Midbrain (tissue), 1 donor: ENCODE measurements around the gene ODC1.
"Not testable (repeated sequence)": the region's sequence is repeated elsewhere in the genome, so short reads cannot be mapped to it uniquely, and the experiment has no call there.

Experiments
- DNase-seq: peaks from one replicate; lab custom pipeline; 2025; lab: John Stamatoyannopoulos, UW

The ODC1 gene

DNA sequence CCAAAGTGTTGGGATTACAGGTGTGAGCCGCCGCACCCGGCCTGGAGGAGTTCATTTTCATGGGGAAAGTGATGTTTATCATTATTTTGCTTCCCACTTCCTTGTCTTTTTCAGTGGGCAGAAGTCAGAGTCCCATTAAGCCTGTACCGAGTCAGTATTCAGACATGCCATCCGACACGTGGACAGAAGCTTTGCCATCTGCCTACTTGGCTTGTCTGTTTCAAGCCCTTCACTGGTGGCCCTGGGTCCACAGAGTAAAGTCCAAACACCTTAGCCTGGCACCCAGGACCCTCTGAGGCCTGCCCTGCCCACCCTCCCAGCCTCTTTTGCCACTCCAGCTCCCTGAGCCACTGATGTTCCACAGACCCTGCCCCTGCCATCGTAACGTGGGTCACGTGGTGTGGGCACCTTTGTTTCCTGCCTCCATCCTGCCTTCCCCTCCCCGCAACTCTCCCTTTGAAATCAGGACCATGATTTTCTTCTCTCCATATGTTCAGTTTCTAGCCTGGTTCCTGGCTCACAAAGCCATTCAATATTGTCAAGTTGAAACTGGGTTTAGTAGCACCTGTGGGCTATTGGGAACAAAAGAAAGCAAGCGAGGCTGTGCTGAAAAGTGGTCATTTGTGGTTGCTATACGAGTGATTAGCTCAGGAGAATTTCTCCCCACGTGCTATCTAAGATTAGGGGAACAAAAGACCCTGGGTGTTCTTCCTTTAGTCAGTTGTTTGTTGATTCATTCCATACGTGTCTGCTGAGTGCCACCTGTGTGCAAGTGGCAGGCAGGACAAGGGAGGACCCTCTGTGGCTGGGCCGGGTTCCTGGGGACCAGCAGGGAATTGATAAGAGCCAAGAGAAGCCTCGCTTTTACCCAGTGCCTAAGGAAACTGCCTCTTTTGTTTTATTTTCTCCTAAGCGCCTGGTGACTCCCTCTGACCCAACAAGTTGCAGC is 5.1 kb upstream of the ODC1 start:
- no peak for DNase-seq

DNA sequence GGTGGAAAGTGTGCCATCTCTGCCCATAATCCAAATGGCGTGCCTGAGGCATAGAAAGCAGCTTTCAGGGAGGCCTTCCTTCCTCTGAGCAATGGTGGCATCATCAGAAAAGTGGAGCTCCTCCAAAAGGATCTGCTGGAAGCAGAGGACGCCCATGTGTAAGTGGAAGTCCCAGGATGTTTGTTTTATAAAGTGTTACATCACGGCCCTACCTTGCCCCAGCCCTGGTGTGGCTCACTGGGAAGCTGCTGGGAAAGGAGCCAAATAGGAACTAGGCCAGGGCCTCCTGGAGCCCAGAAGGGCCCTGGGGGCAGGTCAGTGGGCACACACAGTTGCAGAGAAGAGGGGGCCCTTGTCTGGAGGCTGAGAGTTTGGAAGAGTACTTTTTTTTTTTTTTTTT is 4.2 kb upstream of the ODC1 start:
- DNase-seq, result no peak

DNA sequence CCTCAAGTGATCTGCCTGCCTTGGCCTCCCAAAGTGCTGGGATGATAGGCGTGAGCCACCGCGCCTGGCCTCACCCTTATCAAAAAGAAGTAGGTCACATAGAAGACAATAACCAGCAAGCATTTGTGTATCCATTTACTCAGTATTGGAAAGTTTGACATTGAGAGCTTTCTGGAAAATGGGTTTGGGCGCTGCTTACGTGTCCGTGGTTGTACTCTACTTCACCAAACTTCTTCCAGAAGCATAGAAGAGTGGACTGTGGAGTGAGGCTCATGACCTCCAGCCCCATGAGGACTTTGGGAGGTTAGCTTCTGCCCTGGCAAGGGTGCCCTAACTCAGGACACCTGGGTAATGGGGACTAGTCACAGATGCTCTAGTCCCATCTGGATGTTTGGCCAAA is 3.7 kb upstream of the ODC1 start:
- DNase-seq, result no peak

DNA sequence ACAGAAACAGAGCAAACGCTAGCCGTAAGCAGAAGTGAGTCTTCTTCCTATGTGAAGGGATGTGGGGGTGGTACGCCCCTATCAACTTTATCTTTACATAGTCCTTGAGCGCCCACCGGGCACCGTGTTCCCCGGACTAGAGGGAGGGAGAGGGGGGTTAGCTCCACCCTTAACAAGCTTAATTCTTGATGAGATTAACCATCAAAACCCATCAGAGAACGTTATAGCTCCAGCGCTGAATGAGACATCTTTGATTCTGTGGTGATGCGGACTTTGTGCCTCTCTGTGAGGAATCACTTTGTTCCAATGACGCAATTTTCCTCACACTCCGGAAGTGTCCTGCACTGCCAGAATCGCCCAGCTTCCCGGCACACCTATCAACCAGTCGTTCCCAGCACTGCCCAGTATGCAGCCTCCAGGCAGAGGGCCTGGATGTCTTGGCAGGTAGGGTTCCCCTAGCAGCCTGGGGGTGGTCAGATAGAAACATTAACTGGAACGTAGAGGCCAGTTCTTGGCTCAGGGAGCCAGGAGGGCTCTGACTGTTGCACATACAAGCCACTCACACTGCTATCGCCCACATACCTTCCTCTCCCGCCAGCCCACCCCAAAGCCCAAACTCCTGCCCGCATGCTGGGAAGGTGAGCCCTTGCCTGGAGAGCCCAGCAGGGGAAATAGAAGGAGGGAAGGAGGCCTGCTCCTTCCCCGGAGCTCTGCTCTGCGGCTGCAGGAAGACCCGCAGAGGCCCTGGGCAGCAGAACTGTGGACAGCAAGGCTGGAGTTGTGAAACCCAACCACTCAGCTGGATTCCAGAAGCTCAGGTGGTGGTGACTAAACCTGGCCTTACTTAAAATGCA is 1.9 kb upstream of the ODC1 start:
- no peak for DNase-seq

DNA sequence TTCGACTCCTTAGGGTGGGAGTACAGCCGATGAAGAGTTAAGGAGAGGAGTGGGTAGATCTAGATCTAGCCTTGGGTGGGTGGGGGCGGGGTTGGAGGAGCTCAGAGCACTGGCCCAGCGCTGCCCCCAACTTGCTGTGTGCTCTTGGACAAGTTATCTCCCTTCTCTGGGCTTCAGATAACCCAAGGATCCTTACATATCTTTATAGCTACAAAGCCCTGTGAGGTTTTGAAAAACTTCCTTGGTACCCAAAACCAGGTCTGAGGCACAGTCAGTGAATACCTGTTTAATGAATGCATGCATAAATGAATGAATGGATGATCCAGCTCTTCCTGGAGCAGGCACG is 1.3 kb upstream of the ODC1 start:
- DNase-seq, result no peak

DNA sequence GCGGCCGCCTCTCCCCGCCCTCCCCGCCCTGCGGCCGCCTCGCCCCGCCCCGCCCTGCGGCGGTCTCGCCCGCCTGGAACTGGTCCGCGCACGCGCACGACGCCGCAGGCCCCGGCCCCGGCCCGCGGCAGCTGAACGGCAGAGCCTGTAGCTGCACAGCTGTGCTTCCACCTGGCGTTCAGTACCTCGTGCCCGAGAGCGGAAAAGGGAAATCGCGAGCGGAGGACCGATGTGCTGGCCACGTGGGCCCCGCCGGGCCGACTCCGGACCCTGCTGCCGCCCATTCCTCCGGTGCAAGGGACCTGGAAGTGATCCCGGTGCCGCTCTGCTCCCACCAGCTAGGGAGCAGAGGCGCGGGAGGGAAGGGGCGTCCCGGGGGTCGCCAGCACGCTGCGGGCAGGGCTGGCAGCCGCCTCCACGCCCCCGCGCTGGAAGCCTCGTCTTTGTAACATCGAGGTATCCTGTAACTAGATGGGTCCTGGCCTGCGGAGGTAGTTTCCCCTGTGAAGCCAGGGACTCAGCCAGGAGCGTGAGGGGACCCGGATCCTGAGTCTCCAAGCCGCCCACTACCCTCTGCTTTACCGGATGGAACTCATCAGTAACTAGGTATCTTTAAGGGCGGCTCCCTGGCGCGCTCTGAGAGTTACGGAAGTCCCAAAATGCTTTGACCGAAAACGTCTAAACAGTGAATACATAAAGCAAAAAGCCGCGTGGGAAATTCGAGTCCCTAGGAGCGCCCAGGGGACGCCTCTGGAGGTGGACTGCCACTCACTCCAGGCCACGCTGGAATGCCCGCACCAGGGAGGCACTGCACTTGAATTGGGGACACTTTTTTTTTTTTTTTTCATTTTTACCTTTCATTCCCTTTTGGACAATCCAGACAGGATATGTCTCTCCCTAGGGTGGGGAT is 704 bp upstream of the ODC1 start:
- DNase-seq, result peak; percentile 96

DNA sequence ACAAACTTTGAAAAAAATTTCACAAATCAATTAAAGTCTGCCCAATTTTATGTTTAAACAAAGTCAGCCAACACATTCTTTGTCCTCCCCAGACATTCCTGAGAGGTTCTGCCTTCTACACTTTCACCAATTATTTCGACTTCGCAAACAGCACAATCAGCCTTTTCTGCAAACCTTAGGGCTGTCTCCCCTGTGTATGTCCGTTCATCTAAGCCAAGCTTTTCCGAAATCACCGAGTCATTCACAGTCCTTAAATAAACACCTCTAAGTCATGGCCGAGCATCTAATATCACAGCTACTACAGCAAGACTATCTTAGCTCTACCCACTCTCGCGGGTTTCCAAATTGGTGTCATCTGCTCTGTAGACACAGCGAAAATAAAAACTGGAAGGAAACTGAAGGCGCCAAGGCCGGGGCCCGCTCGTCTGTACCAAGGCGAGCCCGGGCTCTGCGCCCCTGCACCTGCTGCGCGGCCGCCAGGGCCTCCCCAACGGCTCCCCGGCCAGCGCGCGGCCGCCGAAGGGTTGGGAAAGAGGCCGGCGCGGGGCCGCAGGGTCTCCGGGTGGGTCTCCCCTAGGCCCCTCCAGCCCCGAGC is 730 bp downstream of the ODC1 start:
- peak; percentile 56 for DNase-seq

DNA sequence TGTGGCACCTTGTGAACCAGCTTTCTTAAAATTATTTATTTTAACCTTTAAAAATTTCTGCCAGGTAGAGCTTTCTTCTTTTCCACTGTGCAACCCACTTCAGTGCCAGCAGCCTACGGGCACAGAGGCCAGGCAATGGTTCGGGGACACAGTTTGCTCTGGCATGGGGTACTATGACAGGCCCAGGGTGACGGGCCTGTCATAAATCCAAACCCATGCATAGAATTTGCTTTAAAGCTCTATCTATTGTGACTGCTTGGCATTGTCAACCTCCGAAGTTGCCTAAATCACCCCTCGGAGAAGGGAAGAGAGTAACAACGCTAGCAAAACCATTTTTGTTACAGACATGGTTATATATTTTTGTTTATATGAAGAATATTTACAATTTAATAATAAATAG is 1.5 kb downstream of the ODC1 start:
- DNase-seq, result no peak

DNA sequence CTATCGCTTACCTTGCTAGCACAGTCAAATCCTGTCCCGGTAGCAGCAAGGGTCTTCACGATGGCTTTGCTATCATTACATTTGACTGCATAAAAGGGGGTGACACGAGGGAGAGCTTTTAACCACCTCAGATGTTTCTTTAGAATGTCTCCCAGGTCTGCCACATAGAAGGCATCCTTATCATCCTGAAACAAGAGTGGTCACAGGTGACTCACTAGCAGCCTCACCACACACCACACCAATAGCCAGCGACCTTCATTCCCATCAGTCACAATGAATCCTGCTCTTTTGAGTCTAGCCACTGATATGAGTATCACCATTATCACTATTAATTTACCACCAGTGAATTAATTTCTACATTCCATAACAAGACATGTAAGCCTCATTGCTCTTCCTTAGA is 3.7 kb downstream of the ODC1 start:
- DNase-seq, result no peak

DNA sequence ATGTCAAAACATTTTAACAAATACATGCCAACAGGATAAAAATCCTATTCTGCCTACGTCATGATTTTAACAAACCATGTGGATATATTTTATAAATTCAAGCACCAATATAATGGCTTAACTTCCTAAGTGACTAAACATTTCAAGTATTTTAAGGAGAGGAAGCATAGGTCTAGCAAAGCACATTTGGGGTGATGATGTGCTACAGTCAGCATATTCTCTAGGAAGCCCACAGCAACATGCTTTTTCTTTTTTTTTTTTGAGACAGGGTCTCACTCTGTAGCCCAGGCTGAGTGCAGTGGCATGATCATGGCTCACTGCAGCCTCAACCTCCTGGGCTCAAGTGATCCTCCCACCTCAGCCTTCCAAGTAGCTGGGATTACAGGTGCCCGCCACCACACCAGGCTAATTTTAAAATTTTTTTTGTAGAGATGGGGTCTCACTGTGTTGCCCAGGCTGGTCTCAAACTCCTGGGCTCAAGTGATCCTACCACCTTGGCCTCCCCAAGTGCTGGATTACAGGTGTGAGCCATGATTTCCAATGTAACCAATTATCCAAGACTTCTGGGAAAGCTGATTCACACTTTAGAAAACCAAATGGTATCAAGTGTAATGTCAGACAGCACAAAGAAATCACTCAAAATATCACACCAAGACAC is 5.5 kb downstream of the ODC1 start:
- DNase-seq, result not testable (repeated sequence)

DNA sequence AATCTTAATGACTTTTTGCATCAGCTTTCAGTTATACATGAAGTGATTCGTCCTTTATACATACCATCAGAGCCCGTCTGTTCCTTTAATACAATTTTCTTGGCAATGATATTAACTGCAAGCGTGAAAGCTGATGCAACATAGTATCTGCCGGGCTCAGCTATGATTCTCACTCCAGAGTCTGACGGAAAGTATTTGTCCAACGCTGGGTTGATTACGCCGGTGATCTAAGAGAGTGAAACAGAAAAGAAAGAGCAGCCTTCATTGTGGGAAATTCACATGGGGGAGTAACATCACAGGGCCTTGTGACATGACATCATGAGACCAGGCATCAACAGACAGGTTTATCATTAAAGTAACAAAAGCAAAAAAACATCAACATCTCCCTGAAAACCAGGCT is 6.2 kb downstream of the ODC1 start:
- DNase-seq, result no peak

DNA sequence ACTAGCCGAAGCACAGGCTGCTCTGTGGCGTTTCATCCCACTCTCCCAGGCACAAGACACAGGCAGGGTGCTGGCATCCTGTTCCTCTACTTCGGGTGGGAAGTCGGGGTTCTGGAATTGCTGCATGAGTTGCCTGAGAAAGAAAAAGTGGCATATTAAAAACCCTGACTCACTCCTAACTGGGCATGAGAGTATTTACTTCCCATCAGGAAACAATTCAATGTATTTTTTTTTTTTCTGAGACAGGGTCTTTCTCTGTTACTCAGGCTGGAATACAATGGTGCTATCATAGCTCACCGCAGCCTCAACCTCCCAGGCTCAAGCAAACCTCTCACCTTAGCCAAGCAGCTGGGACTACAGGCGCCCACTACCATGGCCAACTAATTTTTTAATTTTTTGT is 7.4 kb downstream of the ODC1 start:
- DNase-seq, result no peak

DNA sequence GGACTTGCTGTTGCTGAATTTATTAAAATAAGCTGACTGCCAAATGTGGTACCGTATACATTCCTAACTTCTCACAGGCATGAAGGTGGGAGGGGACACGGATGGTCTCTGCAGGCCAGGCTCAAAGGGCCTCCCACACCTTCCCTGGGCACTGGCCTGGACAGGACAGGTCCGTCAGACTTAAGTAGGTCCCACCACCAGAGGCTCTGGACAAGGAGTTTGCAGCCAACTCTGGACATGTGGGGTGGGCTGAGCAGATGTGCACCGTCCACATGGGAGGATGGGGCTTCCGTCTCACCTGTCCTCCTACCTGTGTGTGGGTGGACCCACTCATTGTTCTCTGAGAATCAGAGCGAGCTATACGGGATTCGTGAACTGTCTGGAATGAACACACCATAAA is 8.2 kb downstream of the ODC1 start:
- DNase-seq, result no peak

DNA sequence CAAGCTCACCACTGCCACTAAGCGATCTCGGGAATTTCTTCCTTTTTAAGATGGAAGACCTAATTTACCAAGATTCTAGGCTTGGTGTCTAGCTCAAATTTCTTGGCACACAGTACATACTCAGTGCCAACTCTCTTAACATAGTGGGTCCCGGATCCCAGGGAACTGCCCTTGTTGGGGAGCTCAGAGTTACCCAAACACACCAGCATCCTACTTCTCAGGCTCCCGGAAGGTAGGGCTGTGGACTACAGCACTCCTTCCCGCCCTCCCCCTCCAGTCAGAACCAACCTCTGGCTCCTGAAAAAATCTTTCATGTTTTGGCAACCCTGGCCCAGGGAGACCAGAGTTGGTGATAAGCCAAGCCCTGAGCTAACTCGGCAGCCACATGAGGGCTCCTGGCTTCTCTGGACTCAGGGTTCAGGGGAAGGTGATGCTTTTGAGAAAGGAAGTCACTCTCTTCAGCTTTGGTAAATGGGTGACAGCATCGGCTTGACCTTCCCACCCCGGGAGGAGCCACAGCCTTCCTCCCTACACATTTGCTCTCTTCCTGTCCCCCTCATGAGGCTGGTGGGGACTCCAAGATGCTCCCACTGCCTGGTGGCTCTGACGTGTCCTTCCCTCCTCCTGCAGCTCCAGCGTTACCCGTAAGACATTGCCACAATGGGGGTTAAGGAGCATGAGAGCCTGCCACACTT is 8.8 kb downstream of the ODC1 start:
- no peak for DNase-seq

DNA sequence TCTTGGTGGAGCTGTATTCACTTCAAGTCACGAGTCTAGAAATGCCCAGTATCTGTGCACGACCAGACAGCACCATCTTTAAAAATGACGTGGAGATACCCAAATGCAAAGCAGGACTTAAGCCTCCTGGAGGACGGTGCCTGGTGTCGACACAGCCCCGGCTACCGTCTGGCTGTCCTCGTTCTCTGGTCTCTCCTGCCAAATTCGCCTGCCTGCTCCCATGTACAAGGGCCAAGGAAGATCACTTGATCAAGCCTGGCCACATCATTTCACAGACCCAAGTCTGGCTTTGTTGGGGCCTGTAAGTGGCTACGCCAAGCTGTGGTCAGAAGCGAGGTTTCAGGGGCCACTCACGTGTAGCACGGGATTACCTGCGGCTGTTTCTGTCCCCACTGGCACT is 9.4 kb downstream of the ODC1 start:
- no peak for DNase-seq

DNA sequence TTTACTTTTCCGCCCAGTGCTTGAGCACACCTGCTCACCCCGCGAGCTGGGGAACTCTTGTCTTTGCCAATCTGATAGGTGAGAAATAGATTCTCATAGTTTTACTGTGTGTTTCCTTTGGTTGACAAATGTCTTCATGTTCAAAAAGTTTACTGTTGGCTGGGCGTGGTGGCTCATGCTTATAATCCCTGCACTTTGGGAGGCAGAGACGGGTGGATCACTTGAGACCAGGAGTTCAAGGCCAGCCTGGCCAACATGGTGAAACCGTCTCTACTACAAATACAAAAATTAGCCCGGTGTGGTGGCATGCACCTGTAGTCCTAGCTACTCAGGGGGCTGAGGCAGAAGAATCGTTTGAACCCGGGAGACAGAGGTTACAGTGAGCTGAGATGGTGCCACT is 10.3 kb downstream of the ODC1 start:
- DNase-seq, result no peak

DNA sequence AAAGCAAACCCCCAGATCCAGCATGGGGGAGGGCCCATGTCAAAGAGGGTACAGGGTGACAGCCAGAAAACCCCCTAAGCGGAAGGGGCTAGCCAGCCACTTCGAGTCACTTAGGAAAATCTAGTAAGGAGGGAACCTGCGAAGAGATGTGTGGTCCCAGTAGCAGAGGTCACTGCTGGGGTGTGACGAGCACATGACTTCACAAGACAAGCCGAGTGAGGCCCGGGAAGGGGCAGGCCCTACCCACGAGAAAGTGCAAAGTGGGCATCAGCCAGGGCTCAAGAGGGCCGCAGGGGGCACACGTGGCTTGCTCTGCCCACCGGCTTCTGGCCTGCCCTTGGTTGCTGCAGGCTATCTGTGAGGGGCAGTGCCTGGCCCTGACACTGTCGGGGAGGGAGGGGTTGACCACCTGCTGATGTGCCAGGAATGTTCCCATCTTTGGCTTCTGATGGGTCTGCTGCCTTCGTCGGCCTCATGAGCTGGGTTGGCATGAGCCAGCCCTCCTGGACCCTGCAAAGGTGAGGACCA is 11.5 kb downstream of the ODC1 start:
- DNase-seq, result no peak

DNA sequence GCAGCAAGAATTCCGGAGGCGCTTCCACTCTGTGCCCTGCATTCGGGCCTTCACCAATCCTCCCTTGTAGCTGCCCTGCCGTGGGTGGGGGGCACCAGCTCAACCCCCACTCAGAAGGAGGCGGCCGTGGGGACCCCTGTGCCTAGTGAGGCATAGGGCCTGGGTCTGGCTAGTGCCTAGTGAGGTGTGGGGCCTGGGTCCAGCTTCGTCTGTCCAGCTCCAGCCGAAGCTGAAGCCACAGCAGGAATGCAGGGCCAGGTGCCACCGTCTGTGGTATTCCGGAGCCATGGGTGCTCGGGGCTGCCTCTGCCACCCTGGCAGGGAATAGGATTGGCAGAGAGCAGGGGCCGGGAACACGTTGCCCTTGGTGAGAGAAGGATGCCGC is 12.3 kb downstream of the ODC1 start:
- DNase-seq, result no peak

DNA sequence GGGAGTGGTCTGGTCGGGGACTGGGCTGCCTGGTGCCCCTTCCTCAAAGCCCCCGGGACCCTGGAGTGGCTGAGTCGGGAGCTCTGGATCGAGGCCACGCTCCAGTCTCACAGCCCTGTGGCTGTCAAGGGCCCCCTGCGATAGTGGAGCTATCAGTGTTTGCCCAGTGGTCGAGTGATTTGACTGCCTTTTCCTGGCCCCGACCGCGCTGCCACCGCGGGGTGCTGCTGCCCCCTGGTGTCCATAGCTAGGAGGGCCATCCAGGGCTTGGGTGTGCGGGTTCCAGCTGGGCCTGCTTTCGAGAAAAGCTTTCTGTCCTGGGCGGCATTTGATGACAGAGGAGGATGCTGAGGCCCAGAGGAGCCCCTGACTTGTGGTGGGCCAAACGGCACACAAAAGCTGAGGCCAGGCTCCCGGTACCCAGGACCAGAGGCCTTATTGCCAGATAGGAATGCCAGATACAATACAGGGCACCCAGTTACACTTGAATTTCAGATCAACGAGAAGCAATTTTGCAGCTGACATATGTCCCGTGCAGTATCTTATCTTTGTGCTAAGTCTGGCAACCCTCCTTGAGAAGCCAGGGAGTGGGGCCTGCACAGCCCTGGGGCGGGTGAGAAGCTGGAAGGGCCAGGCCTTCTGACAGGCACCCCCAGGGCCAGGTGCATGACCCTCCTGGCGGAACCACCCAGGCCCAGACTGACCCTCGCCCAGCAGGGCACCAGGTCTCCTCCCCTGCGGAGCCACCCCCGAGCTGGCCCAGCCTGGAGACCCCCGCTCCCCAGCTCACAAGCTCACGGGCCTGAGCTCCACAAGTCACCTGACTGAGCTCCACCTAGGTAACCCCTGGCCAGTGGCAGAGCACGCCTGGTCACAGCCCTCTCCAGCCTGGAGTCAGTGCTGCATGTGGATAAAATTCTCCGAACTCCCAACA is 13.0 kb downstream of the ODC1 start:
- DNase-seq, result peak; percentile 67
